ENCODE results near the gene LSM8. TPM values are rescaled to one million over a fixed set of nuclear protein-coding genes. Genes with fewer than 3 reads are reported as not detected.
"Not testable (repeated sequence)": the region's sequence is repeated elsewhere in the genome, so short reads cannot be mapped to it uniquely, and the experiment has no call there.

The LSM8 gene
- polyA plus RNA-seq = 30.8 to 63.0 TPM (median 50.2 TPM) in 3 replicates
- polyA plus RNA-seq (2011; ENCODE audit: low read depth) = 17.4 TPM
- polyA plus RNA-seq (2011; cell fraction: cytosol; rRNA removed) = 43.4 and 44.0 TPM in 2 replicates
- polyA plus RNA-seq (2011; cell fraction: nucleus; rRNA removed) = 31.9 and 45.7 TPM in 2 replicates
- polyA plus RNA-seq (2012; ENCODE audit: low replicate concordance) = 24.9 and 32.7 TPM in 2 replicates
- polyA minus RNA-seq = 6.3 to 54.9 TPM (median 25.3 TPM) in 3 replicates
- 17.1 TPM for polyA minus RNA-seq (2011; cell fraction: cytosol; rRNA and poly(A)+ RNA removed)
- 7.4 and 9.9 TPM in 2 replicates for polyA minus RNA-seq (2011; cell fraction: nucleus; rRNA and poly(A)+ RNA removed)

- DNase-seq (ENCODE audit: low read depth, low spot score) = peak; percentile 88
- Histone ChIP-seq H3K79me2 (ENCODE audit: control insufficient read depth, insufficient read depth, low read length) (peaks cover 41% of the 10 kb centered on the region), H2AFZ (ENCODE audit: control insufficient read depth, low read length) (peak within 1 kb of the TSS; percentile 98), H3K9ac (ENCODE audit: control insufficient read depth, extremely low read depth, insufficient read depth, low read length) (peak within 1 kb of the TSS; percentile 93), H3K4me2 (ENCODE audit: control insufficient read depth, extremely low read depth, insufficient read depth, low read depth, low read length) (peak within 1 kb of the TSS; percentile 92), H3K9me1 (ENCODE audit: control insufficient read depth, extremely low read depth, insufficient read depth, low read length) (no peaks in the 10 kb centered on the region), H3K36me3 (ENCODE audit: control insufficient read depth in 2 of 2, extremely low read depth in 1 of 2, insufficient read depth in 2 of 2, low read length in 2 of 2) (peaks cover 0 to 1% of the 10 kb centered on the region in 2 experiments), H3K27me3 (ENCODE audit: control insufficient read depth, extremely low read depth, insufficient read depth, low read length) (no peaks in the 10 kb centered on the region), H3K4me1 (ENCODE audit: control insufficient read depth, extremely low read depth, insufficient read depth, low read length) (peaks cover 12% of the 10 kb centered on the region), H3K9me3 (ENCODE audit: control insufficient read depth, low read depth, low read length) (no peaks in the 10 kb centered on the region), H3K4me3 (ENCODE audit: control insufficient read depth in 2 of 3, extremely low read depth in 1 of 3, insufficient read depth in 2 of 3, low read depth in 1 of 3, low read length in 3 of 3) (peak within 1 kb of the TSS; percentile 76 to 99 (median 82)), H3K27ac (ENCODE audit: control insufficient read depth, insufficient read depth, low read length) (peak within 1 kb of the TSS; percentile 90), H4K20me1 (ENCODE audit: control insufficient read depth, extremely low read depth, insufficient read depth, low read length) (no peaks in the 10 kb centered on the region)
- TF ChIP-seq CTCF (optimal IDR thresholded peaks at IDR 0.05 in 1 of 3, IDR thresholded peaks at IDR 0.05 in 1 of 3, conservative IDR thresholded peaks at IDR 0.05 in 1 of 3; ENCODE audit: extremely low read depth in 1 of 3, insufficient read depth in 2 of 3, low read length in 3 of 3) (no peak), EZH2 (IDR thresholded peaks at IDR 0.05; ENCODE audit: low read length) (no peak)
- peak; percentile 80 for FAIRE-seq
- dilution Hi-C loops (cut with MboI; ENCODE audit: extremely low pct_ligation_motif_present, low sequenced_read_pairs) = no loop called here
Observed at GRCh38 chr7:118183786-118184564, at the start of gene LSM8. Gene LSM8 (plus strand): TSS chr7:118184164. CDS start chr7:118184224, 60 bp downstream.

DNA sequence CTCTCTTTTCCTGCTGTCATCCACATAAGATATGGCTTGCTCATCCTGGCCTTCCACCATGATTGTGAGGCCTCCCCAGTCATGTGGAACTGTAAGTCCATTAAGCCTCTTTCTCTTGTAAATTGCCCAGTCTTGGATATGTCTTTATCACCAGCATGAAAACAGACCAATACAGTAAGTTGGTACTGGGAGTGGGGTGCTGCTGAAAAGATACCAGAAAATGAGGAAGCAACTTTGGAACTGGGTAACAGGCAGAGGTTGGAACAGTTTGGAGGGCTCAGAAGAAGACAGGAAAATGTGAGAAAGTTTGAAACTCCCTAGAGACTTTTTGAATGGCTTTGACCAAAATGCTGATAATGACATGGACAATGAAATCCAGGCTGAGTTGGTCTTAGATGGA is 49.5 kb upstream of the LSM8 start:
- not testable (repeated sequence) for H3K36me3 ChIP-seq (ENCODE audit: control insufficient read depth in 2 of 2, extremely low read depth in 1 of 2, insufficient read depth in 2 of 2, low read length in 2 of 2)

More for the DNA sequence above, 49.5 kb upstream of the LSM8 start:
- H3K4me2 ChIP-seq (ENCODE audit: control insufficient read depth, extremely low read depth, insufficient read depth, low read depth, low read length); H2AFZ ChIP-seq (ENCODE audit: control insufficient read depth, low read length); DNase-seq (ENCODE audit: low read depth, low spot score); H3K27ac ChIP-seq (ENCODE audit: control insufficient read depth, insufficient read depth, low read length); dilution Hi-C loops (cut with MboI; ENCODE audit: extremely low pct_ligation_motif_present, low sequenced_read_pairs); H3K27me3 ChIP-seq (ENCODE audit: control insufficient read depth, extremely low read depth, insufficient read depth, low read length); H4K20me1 ChIP-seq (ENCODE audit: control insufficient read depth, extremely low read depth, insufficient read depth, low read length); H3K9me1 ChIP-seq (ENCODE audit: control insufficient read depth, extremely low read depth, insufficient read depth, low read length); H3K4me1 ChIP-seq (ENCODE audit: control insufficient read depth, extremely low read depth, insufficient read depth, low read length); H3K79me2 ChIP-seq (ENCODE audit: control insufficient read depth, insufficient read depth, low read length); FAIRE-seq; H3K9me3 ChIP-seq (ENCODE audit: control insufficient read depth, low read depth, low read length); H3K9ac ChIP-seq (ENCODE audit: control insufficient read depth, extremely low read depth, insufficient read depth, low read length); H3K4me3 ChIP-seq (ENCODE audit: control insufficient read depth in 2 of 3, extremely low read depth in 1 of 3, insufficient read depth in 2 of 3, low read depth in 1 of 3, low read length in 3 of 3): not testable (repeated sequence)

Measured in keratinocyte (primary cell).